G401.6 (cell line): ENCODE measurements around the gene MAGEB17.
"Not testable (repeated sequence)": the region's sequence is repeated elsewhere in the genome, so short reads cannot be mapped to it uniquely, and the experiment has no call there.

Experiments used
- FAIRE-seq: peaks from 2 replicates; lab custom pipeline; 2012; peaks lifted over from hg19 to GRCh38; lab: Jason Lieb, UNC

The MAGEB17 gene

GRCh38 chrX:16167181-16167580 lies at the start of gene MAGEB17:
TSS of gene MAGEB17 (plus strand) at chrX:16167481. CDS start at chrX:16170383, 2,902 bp downstream.
- FAIRE-seq: no peak

- no peak for FAIRE-seq
Observed at GRCh38 chrX:16119353-16120220, 47.7 kb upstream of the MAGEB17 start.

GRCh38 chrX:16120431-16120830 lies 46.9 kb upstream of the MAGEB17 start:
- no peak for FAIRE-seq

GRCh38 chrX:16123222-16123786 lies 44.0 kb upstream of the MAGEB17 start, which contains the start of gene GRPR:
TSS of gene GRPR (plus strand) at chrX:16123565. CDS start at chrX:16123954, 389 bp downstream.
- peak; percentile 78 for FAIRE-seq

GRCh38 chrX:16124201-16124600 lies 43.1 kb upstream of the MAGEB17 start:
- FAIRE-seq: no peak

- FAIRE-seq: no peak
Observed at GRCh38 chrX:16125520-16126149, 41.6 kb upstream of the MAGEB17 start.

GRCh38 chrX:16130707-16131106 lies 36.6 kb upstream of the MAGEB17 start:
- no peak for FAIRE-seq

- FAIRE-seq: no peak
Observed at GRCh38 chrX:16134936-16135335, 32.3 kb upstream of the MAGEB17 start.

GRCh38 chrX:16136080-16136479 lies 31.2 kb upstream of the MAGEB17 start:
- no peak for FAIRE-seq

- no peak for FAIRE-seq
Observed at GRCh38 chrX:16137416-16138107, 29.7 kb upstream of the MAGEB17 start.

- no peak for FAIRE-seq
Observed at GRCh38 chrX:16138108-16138427, 29.2 kb upstream of the MAGEB17 start.

- no peak for FAIRE-seq
Observed at GRCh38 chrX:16140448-16140847, 26.8 kb upstream of the MAGEB17 start.

- FAIRE-seq: no peak
Observed at GRCh38 chrX:16140983-16141382, 26.3 kb upstream of the MAGEB17 start.

- FAIRE-seq: no peak
Observed at GRCh38 chrX:16141422-16142245, 25.6 kb upstream of the MAGEB17 start.

- FAIRE-seq: no peak
Observed at GRCh38 chrX:16142246-16142558, 25.1 kb upstream of the MAGEB17 start.

- FAIRE-seq: no peak
Observed at GRCh38 chrX:16143968-16144367, 23.3 kb upstream of the MAGEB17 start.

- FAIRE-seq: no peak
Observed at GRCh38 chrX:16144420-16144819, 22.9 kb upstream of the MAGEB17 start.

GRCh38 chrX:16145093-16145492 lies 22.2 kb upstream of the MAGEB17 start:
- FAIRE-seq: not testable (repeated sequence)

GRCh38 chrX:16145656-16146055 lies 21.6 kb upstream of the MAGEB17 start:
- FAIRE-seq: no peak

- FAIRE-seq: no peak
Observed at GRCh38 chrX:16148896-16149295, 18.4 kb upstream of the MAGEB17 start.

- no peak for FAIRE-seq
Observed at GRCh38 chrX:16155581-16156096, 11.6 kb upstream of the MAGEB17 start.
